Measurements from ENCODE around the gene CADM1.

Gene CADM1

DNA sequence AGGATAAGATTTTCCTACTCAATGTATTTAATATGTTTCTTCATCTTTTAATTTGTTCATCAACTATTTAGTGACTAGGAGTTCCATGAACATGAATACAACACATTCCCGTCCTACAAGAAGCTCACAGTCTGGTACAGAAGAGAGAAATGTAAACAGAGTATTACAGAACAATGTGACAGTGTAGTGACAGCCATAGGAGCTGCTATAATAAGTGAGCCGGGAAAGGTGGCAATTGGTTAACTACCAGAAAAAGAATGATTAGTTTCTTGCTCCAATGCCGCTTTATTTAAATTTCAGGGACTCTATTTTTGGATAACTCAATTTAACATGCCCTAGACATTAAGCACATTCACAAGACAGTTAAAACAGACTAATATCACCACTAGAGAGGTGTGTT lies 192.3 kb downstream of the CADM1 start:
- H3K27ac ChIP-seq, result no peak overlapping the region
- TF ChIP-seq, protein P1, sequence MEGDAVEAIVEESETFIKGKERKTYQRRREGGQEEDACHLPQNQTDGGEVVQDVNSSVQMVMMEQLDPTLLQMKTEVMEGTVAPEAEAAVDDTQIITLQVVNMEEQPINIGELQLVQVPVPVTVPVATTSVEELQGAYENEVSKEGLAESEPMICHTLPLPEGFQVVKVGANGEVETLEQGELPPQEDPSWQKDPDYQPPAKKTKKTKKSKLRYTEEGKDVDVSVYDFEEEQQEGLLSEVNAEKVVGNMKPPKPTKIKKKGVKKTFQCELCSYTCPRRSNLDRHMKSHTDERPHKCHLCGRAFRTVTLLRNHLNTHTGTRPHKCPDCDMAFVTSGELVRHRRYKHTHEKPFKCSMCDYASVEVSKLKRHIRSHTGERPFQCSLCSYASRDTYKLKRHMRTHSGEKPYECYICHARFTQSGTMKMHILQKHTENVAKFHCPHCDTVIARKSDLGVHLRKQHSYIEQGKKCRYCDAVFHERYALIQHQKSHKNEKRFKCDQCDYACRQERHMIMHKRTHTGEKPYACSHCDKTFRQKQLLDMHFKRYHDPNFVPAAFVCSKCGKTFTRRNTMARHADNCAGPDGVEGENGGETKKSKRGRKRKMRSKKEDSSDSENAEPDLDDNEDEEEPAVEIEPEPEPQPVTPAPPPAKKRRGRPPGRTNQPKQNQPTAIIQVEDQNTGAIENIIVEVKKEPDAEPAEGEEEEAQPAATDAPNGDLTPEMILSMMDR (conservative IDR thresholded peaks at IDR 0.05; ENCODE audit: low read depth), result no peak
- ChIA-PET CTCF (no interaction called here), POLR2A (ENCODE audit: low non-redundant PET) (no interaction called here)
- no peak for DNase-seq (ENCODE audit: low spot score)

DNA sequence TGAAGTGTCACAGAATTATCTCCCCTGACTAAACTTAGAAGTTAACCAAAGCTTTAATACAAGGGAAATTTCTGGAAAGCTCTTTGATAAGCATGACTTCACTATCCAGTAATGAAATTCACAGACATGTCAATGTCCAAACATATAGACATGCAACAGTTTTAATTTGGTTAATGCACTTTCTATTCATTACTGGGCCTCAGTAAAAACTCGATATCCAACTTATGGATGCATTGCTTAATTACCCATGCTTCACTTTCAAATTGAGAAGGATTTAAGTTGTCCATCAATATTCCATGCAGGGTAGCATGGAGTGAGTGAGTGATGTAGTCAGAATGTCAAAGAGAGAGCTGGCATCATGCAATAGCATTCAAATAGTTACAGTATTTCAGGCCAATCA lies 197.5 kb downstream of the CADM1 start:
- CTCF ChIA-PET, result interaction anchor here (0.8 kb wide), 1 partner anchor 12 kb away, joined by 3 read pairs; no protein-coding TSS in a partner anchor
- TF ChIP-seq, protein P1 (conservative IDR thresholded peaks at IDR 0.05; ENCODE audit: low read depth), result no peak
- no peak for DNase-seq (ENCODE audit: low spot score)
- POLR2A ChIA-PET (ENCODE audit: low non-redundant PET), result no interaction called here
- H3K27ac ChIP-seq, result no peak overlapping the region

GRCh38 chr11:115304774-115305472 lies 199.3 kb downstream of the CADM1 start:
- CTCF ChIA-PET, result interaction anchor here (0.5 kb wide), 1 partner anchor 909 kb away, joined by 3 read pairs; no protein-coding TSS in a partner anchor
- TF ChIP-seq, protein P1 (conservative IDR thresholded peaks at IDR 0.05; ENCODE audit: low read depth), result no peak
- no peak for DNase-seq (ENCODE audit: low spot score)
- no peak overlapping the region for H3K27ac ChIP-seq
- POLR2A ChIA-PET (ENCODE audit: low non-redundant PET), result no interaction called here

DNA sequence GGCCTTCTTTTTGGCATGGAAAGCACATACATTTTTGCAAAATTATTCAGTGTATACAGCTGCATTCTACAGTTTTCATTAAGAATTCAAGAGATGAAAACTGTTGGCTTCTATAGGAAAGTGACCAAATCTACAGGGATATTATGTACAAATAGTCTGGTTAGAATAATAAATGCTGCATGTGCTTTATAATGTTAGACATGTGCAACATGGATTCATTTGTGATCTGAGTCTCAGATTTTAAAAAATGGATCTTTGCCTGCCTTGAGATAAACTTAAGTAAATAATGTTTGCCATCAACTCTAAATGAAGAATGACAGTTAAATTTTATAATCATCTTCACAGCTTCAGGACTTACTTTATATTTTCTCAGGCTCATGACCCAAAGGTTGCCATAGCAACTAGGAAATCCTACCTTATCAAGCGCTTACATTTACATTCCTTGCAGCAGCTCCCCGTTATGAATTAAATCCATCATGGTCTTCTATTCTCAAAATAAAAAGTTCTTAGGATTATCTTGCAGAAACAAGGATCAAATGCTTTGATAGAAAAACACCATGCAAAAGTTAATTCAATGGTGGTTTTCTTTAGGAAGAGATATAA lies 200.2 kb downstream of the CADM1 start:
- no peak overlapping the region for H3K27ac ChIP-seq
- TF ChIP-seq, protein P1 (conservative IDR thresholded peaks at IDR 0.05; ENCODE audit: low read depth), result no peak
- CTCF ChIA-PET, result no interaction called here

GRCh38 chr11:115302946-115303703 lies 201.1 kb downstream of the CADM1 start:
- TF ChIP-seq, protein P1 (conservative IDR thresholded peaks at IDR 0.05; ENCODE audit: low read depth), result no peak
- H3K27ac ChIP-seq, result no peak overlapping the region
- POLR2A ChIA-PET (ENCODE audit: low non-redundant PET), result no interaction called here
- CTCF ChIA-PET, result no interaction called here
- DNase-seq (ENCODE audit: low spot score), result no peak

More for the DNA sequence above, 200.2 kb downstream of the CADM1 start:
- POLR2A ChIA-PET (ENCODE audit: low non-redundant PET), result no interaction called here
- no peak for DNase-seq (ENCODE audit: low spot score)

DNA sequence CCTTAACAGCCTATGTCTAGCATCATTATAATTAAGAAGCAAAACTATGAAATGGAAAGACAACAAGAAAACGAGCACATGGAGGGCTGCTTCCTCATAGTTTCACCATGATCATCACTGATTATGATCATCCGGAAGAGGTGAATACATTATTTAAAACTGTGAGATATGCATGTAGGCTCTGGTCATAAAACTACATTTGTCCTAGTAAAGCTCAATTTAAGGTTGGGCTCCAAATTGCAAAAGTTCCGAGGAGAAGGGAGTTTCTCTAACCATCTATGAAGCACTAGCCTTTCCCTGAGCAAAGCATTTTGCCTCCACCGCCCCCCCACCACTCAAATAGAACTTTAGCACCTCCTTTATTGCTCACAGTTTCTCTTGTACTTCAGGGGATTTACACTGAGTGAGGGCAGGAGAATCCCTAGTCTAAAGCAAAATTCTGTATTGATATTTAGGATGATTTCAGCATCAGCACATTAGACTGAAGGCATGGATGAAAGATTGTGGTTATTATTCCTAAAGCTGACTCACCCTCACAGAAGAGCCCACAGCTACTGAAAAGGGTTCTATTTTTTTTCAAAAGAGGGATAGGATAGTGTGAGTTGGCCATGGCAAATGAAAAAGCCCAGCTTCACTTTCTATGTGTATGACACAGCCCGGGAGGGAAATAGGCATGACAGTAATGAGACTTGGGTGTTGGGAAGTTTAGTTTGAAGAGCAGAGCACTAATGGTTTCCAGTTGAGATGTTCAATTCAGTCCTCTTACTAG lies 203.4 kb downstream of the CADM1 start:
- TF ChIP-seq, protein P1 (conservative IDR thresholded peaks at IDR 0.05; ENCODE audit: low read depth), result no peak
- no peak for DNase-seq (ENCODE audit: low spot score)
- ChIA-PET CTCF (no interaction called here), POLR2A (ENCODE audit: low non-redundant PET) (no interaction called here)
- no peak overlapping the region for H3K27ac ChIP-seq

Measured in RWPE1 (cell line).